NCI-H1694 (cell line): ENCODE data around the gene PARD3.

ENCODE experiments used
- DNase-seq: peaks from one replicate; lab custom pipeline; 2025; lab: John Stamatoyannopoulos, UW

The PARD3 gene

GRCh38 chr10:34824870-34825269, 9.8 kb upstream of the PARD3 start:
- DNase-seq: no peak

- DNase-seq: no peak
These were observed 6.8 kb upstream of the PARD3 start for GRCh38 chr10:34821587-34822585.

DNA sequence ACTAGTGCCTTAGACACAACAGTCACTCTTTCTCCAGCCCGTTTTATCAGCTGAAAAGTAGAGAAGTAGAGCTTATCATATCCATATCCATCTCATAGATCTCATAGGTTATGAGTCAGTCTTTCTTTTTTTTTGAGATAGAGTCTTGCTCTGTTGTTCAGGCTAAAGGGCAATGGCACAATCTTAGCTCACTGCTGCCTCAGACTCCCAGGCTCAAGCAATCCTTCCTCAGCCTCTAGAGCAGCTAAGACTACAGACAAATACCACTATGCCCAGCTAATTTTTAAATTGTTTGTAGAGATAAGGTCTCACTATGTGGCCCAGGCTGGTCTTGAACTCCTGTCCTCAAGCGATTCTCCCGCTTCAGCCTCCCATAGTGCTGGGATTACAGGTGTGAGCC, 2.5 kb upstream of the PARD3 start:
- DNase-seq: no peak

DNA sequence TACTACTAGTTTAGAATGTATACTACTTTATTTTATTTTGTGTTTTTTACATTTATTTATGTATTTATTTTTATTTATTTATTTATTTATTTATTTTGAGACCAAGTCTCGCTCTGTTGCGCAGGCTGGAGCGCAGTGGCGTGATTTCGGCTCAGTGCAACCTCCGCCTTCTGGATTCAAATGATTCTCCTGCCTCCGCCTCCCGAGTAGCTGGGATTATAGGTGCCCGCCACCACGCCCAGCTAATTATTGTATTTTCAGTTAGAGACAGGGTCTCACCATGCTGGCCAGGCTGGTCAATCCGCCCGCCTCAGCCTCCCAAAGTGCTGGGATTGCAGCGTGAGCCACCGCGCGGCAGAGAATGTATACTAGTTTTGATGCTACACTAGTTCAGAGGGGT, 2.0 kb upstream of the PARD3 start:
- no peak for DNase-seq

GRCh38 chr10:34816501-34817002, 1.5 kb upstream of the PARD3 start:
- no peak for DNase-seq

DNA sequence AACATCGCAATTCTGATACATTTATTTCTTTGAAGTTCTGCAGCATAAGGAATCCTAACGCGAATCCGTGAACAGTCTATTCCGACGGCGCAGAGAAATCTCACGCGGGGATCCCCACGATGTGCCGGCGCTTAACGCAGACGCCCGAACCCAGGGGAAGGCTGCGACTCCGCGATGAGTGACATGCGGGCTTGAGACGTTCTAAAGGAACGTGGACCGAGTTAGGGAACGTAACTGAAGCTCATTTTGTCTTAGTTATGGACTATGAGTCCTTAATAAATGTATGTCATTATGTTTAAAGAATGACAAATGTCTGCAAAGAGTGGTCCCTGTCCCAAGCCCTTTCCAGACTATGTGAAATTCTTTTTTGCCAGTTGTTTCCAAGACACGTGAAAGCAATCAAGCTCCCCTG, 995 bp upstream of the PARD3 start:
- DNase-seq: no peak

DNA sequence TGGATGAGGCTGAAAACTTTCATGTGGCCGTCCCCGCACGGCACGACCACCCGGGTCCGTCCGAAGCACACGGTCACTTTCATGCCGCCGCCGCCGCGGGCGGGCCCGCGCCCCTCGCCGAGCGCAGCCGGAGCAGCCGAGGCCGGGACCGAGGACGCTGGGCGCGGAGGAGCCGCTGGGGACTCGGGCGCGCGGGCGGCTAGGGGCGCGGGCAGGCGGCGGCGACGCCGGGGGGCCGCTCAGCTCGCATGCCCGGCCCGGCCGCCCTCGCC, 247 bp downstream of the PARD3 start:
- no peak for DNase-seq

DNA sequence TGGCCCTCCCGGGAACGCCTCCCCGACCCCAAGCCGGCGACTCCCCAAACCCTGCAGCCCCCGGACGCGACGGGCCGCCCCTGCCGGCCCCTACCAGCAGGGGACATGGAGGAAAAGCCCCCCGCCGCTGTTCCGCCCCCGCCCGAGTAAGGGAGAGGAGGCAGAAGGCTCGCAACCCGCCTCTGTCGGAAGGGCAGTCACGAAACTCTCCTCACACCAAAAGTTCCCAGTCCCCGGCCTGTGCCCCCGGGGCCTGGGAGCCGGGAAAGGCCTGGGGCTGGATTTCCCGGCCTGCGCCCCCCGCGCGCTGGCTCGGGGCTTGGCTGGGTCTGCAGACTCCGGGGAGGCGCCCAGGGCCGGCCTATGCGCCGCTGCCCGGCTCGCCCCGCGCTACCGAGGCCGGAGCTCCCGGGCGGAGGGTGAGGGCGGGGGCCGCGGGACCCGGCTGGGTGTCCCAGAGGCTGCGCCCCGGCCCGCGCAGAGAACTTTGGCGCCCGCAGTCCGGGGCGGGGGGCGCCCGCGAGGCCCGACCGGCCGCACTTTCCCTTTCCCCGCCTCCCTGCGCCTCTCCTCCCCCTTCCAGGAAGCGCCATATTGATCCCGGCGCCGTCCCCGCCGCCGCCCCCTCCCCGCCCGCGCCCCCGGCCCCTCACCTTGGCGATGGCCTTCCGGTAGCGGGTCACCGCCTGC, 728 bp downstream of the PARD3 start:
- DNase-seq: no peak

DNA sequence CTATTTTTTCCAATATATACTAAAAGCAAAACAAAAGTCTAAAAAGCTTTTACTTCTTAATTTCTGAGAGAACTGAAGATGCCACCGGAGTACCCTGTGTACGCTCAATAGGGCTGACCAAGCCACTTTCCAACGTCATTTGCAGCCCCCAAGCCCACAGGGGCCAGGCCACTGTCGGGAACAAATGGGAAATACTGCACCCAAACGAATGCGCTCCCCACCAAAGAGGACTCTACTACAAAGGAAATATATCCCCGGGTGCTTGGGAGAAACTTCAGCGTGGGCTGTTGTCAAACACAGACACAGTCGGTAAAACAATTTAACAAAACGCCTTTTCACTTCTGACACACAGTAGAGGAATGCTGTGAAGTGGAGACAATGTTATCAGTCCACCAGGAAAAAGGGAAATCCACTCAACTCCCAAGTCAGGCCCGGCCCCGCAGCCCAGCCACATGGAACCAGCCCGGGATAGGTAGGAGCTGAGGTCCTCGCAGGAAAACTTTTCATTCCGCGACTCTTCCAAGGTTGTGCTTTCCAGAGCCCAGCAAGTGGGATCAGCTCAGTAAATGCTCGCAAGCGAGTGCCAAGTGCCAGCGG, 1.4 kb downstream of the PARD3 start:
- DNase-seq: no peak

DNA sequence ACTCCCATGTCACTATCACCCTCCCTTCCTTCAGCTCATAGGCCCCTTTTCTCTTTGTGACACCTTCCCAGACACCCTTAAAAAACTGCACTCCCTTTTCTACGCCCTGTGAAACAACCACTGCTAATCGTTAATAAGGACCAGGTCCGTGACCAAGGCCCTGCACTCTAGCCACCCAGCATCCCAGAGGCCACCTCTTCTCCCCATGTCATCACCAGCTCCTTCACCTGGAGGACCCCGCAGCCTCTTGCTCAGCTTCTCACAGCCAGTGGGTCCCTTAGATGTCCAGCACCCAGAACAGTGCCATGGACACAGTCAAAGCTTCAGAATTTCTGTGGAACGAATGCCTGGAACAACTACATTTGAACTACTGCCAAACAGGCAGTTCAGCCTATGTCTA, 2.3 kb downstream of the PARD3 start:
- no peak for DNase-seq

DNA sequence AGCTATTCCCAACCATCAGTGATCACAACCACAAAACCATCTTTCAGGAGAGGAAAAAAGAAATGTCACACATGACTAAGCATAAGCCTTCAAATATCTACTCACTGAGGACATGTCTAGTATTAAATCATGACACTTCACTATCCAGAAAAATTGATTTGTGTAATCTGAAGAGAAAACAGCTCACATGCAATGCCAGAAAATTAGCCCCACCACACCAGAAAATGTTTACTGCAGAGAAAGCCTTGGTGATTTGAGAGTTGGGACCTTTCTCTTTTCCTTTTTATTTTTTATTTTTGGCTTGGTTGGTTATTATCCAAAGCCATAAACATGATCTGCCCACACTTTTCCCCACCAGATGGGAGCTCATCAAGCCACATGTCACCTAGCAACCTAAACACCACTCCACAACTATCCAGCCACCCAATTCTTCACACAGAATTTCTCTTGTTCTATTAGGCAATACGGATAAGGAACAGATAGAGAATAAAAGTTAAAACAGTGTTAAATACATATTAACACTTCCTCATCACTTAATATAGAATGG, 3.1 kb downstream of the PARD3 start:
- peak; percentile 75 for DNase-seq

DNA sequence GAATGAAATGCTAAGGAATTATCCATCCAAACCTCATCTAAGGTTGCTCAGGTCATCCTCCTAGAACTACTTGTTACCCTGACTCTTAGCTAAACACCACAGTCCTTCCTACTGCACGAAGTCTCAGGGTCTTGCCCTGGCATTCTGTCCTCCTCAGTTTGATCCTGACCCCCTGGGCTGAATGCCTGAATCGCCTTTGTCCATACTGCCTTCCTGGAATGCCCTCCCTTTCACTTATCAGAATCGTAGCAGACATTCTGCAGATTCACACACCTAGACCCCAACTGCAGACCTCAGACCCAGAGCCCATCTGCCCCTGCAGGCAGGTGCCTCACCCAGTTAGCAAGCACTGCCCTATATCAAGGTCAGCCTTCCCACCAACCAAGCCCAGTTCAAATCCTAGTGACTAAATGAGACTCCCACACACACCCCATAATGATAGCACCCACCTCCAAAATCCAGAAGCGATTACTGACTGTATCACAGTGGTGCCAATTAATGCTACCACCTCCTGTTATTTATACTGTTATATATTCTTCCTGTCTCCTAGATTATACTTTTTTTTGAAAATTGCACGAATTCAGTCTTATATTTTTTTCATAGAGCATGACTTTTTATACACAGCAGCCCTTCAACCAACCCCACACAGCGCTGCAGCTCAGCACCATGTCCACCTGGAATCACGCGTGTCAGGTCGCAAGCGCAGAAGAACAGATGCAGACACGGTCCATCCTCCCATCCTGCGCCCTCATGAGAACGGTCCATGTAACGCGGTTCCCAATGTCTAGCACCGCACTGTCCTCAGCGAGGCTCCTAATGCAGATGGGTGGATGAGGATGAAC, 3.7 kb downstream of the PARD3 start:
- no peak for DNase-seq

- no peak for DNase-seq
These were observed 5.3 kb downstream of the PARD3 start for GRCh38 chr10:34809796-34810195.

- DNase-seq: no peak
These were observed 6.0 kb downstream of the PARD3 start for GRCh38 chr10:34808801-34809745.

DNA sequence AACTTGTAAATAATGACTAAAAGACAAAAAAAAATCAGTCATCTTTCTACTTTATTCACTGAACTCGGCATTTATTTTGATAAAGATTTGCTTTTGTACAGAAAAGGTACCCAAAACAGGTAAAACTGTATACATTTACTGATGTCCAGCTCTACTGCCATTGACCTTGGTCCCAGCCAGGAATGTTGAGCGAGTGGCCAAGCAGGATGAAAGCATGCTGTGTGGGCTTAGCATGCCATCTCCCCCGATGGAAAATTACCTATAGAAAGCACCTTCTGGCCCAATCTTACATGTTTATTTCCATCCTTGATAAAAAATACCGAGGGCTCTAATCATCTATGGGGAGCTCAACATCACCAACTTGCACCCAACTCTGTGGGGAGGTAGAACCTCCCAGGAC, 6.8 kb downstream of the PARD3 start:
- DNase-seq: no peak

DNA sequence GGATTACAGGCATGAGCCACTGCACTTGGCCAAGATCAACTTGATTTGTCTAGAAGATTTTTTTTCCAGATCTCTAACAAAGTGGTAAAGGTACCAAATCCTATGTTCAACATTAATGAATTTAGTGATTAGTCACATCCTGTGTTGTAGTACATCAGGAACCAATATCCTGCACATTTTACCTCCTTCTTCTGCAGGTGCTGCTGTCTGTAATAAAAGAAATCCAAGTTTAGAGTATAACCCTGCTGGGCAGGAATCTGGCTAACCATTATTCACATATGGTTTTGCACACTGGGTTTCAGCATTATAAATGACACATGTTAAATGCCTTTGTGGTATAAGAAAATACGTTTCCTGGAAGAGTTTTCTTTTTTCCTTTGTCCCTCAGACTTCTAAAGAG, 10.8 kb downstream of the PARD3 start:
- DNase-seq: no peak

GRCh38 chr10:34802692-34803091, 12.4 kb downstream of the PARD3 start:
- no peak for DNase-seq

DNA sequence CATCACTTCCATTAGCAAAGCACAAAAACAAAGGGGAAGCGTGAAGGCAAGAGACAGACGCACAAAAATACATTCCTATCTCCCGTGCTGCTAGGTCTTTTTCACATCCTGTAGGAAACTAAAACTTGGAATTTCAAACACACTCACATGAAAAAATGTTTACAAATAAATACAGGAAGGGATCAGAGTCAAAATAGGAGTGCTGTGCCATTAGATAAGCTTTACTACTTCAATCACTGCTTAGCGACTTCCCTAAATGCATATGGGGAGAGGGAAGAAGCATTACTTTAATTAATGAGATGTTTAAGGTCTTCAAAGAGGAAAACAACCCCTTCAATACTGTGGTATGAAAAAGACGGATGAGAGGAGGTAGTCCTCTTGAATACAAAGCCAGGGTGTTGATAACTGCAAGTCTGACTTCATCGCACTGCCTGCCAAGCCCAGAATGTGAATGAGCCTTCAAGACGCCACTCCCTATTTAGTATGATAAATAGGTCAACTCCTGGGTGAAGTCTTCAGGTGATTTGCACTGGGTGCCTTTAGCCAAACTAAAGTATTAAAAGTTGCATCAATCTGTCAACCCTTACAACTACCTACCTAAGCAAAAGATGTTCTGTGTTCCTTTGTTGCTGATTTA, 13.9 kb downstream of the PARD3 start:
- no peak for DNase-seq

- DNase-seq: no peak
These were observed 14.5 kb downstream of the PARD3 start for GRCh38 chr10:34800624-34801023.

GRCh38 chr10:34798654-34799053, 16.4 kb downstream of the PARD3 start:
- no peak for DNase-seq
